NCI-H774 (cell line): ENCODE measurements around the gene PTGIR.

Experiments used
- DNase-seq: peaks from one replicate; lab custom pipeline; 2025; lab: John Stamatoyannopoulos, UW

PTGIR gene, protein sequence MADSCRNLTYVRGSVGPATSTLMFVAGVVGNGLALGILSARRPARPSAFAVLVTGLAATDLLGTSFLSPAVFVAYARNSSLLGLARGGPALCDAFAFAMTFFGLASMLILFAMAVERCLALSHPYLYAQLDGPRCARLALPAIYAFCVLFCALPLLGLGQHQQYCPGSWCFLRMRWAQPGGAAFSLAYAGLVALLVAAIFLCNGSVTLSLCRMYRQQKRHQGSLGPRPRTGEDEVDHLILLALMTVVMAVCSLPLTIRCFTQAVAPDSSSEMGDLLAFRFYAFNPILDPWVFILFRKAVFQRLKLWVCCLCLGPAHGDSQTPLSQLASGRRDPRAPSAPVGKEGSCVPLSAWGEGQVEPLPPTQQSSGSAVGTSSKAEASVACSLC

DNA sequence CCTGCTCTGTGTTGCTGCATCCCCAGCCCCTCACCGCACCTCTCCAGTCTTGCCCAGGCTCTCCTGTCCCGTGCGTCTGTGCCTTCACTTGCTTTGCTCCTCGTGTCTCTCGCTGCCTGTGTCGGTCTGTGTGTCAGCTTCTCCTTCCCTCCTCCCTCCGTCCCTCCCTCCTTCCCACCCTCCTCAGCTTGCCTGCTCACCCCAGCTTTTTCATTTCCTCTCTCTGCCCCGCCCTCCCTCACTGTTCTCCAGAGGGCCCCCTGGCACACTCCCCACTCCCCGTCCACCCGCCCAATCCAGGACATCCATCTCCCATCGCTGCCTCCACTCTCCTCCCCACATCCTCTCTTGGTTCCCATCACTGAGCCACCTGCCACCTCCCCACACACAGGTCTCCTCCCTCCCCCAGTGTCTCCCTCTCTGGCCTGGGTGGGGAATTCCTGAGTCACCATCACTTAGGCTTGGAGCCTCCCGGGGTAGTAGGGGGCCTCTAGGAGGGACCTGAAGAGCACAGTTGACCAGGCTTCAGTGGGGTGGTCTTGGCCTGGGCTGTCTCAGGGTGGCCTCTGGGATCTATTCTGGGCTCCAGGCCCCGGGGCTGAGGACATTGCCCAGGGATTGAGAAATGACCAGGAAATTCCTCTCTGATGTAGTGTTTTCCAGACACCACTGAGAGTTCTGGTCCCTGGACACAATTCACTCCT is at the start of gene PTGIR:
Gene PTGIR (minus strand): TSS at position 132 of the 704 bp plus-strand sequence. CDS start 864 bp downstream, outside the sequence.
- DNase-seq = no peak

DNA sequence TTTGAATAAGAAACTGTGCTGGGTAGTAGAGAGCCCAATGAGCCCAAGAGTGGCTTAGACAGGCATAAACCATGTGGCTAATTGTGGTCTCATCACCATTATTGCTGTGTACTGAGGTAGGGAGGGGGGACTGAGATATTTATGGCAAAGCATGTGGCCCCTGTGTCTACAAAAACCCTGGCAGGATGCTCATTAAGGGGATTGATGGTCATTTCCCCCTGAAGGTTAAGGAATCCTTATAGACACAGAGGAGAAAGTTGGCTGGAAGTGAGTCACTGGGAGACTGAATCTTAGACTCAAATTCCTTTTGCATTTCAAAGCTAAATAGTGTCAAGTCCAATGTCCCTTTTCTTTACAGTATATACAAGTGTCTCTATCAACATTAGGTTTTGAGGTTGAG is 45.9 kb upstream of the PTGIR start:
- DNase-seq = no peak

DNA sequence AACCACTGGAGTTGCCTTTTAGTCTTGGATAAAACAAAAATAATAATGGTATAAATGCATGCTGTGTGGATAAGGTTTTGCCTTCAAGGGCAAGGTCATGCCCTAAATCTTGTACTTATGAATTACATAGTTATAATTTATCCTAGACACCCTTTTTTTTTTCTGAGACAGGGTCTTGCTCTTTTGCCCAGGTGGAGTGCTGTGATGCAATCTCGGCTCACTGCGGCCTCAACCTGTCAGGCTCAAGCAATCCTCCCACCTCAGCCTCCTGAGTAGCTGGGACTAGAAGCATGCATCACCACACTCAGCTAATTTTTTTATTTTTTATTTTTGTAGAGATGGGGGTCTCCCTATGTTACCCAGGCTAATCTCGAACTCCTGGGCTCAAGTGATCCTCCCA is 43.8 kb upstream of the PTGIR start:
- DNase-seq = no peak

DNA sequence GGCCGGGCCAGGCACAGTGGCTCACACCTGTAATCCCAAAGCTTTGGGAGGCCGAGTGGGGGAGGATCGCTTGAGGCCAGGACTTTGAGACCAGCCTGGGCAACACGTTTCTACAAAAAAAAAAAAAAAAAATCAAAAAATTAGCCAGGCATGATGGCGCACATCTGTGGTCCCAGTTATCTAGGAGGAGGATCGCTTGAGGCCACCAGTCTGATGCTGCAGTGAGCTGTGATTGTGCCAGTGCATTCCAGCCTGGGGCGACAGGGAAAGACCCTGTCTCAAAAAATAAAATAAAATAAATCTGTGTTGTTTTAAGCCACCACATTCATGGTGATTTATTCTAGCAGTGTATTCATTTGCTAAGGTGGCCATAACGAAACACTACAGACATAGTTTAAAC is 40.2 kb upstream of the PTGIR start:
- no peak for DNase-seq

DNA sequence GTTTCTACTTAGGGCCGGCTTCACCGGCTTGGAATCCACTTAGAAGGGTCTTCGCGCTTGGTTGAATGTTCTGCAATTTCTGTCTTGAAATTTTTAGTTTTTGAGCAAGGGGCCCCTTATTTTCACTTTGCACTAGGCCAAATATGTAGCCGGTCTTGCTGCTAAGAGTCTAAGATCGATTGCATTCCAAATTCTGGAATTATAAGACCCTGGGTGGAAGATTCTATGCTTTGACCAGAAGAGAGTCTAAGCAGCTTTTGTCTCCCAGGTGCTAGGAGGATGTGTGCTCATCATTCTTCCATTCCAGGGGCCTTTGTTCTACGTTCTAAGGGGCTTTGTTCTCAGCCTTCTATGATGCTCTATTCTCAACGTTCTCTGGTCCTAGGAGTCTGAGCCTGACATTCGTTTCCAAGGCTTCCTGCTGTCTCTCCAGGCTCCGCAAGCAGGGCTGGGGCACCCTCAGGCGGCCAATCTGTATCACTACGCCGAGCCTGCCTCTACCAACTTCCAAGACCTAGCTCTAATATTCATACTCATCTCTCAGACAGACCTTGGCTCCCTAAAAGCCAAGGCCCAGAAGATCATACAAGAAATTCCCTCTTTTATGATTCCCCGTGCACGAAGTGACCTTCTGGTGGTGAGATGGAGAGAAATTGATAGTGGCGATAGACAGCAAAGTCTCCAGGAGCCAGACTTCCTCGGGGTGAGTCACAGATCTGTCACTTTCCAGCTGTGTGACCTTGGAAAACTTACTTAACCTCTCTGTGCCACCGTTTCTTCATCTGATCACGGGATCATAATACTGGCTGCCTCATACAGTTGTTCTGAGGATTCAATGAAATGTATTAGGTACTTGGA is 37.1 kb upstream of the PTGIR start:
- peak; percentile 56 for DNase-seq

DNA sequence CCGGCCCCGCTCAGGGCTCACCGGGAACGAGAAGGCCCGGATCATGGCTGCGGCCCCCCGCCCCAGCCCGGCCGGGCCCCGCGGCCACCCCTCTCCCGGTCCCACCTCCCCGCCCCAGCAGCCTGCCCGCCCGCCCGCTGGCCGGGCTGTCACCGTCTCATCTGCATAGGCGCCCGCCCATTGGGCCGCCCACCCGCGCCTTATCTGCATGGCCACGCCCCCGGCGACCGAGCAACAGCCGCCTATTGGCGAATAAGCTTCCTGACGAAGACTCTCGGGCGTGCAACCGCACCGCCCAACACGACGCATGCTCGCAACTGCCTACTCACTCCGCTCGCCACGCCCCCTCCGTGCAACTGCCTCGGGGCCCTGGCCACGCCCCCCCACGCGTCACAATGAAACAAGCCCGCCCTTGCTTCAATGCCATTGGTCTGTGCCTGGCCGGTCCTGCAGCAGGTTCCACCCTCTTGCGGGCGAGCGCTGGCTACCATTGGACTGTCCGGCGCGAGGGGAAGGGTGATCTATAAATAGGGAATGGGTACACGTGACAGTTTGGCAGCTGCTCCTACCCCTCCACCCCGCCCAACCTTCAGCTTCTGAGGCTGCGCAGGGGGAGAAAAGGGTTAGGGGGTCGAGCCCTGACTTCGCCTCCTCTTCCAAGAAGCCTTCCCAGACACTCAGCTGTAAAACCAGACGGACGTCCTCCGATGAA is 36.3 kb upstream of the PTGIR start, which contains the start of gene DACT3:
Gene DACT3 (minus strand): TSS at position 163 of the 712 bp plus-strand sequence. CDS start 118 bp downstream, at position 45.
- DNase-seq = peak; percentile 99

DNA sequence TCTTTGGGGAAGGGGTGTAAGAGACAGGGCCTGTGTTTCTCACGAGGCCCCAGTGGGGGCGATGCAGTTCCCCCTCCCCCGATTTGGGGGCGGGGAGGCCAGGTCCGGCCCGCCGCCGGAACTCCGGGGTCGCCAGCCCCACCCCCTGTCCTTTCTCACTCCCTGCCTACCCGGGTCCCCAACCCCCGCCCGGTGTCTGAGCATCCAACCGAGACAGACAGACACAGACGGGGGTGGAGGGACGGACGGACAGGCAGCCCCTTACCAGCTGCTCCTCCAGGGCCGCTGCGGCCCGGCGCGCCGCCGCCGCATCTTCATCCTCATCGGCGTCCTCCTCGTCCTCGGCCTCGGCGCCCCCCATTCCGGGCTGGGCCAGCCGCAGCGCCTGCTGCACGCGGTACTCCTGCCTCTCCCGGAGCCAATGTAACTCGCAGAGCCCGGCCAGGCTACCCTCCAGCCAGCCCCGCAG is 35.7 kb upstream of the PTGIR start:
- DNase-seq = no peak

DNA sequence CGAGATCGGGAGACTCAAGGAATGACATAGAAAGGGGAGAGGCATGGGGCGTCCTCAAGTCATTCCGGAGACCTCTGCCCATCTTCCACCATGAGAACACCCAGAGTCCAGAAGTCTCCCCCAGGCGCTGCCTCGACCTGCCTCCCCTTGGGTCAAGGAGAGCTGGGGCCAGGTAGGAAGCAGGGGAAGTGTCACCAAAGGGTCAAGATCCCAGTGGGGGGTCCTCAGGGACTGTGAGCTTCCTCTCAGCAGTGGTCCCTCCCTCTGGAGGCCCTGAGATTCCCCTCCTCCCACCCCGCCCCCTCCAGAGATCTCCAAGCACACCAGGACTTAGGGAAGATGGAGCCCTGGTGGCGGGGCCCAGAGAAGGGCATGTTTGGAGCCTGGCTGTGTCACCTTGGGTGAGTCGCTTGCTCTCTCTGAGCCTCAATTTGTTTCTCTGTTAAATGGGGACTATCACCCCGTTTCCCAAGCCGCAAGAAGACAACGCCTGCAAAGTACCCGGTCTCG is 35.2 kb upstream of the PTGIR start:
- no peak for DNase-seq

DNA sequence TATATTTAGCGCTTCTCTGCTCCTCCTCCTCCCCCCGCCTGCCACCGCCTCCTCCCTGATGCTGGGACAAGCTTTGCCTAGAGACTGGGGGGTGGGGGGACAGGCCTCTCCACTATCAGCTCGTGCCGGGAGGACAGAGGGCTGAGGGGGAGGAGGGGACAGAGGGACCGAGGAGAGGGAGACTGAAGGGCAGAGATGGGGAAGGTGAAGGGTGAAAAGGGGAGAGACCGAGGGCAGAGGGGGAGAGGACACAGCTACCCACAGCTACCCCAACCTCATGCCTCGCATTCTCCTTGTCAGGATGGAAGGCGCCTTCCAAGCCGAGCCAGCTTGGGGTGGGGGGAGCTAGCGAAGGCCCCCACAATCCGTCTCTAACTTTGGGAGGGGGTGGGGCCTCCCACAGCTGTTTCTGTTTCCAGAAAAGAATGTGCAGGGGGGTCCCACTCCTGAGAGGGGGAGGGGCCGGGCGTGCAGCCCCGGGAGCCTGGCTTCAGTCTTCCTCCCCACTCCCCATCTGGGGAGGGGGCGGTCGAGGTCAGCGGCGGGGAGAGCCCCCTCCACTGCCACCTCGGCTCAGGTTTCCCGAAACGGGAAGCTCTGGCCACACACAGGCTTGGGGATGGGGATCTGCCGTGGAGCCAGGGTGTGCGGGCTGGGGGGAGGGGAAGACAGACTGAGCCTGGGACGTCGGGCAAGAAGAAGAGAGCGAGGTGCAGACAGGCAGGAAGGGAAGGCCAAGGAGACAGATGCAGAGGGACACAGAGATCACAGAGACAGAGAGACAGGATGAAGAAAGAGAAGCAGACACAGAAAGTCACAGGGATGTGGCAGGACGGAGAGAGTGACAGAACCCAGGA is 34.5 kb upstream of the PTGIR start:
- DNase-seq = no peak

DNA sequence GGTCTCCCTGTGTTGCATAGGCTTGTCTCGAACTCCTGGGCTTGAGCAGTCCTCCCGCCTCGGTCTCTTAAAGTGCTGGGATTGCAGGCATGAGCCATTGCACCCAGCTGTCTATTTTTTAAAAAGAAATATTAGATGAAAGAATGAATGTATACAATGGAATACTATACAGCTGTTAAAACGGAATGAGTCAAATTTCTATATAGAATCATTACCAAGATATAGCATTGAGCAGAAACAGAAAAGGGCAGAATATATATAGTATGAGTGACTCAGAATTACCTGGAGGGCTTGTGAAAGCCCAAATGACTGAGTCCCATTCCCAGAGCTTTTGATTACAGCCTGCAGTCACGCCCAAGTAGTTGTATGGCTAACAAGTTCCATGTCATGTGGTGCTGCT is 31.7 kb upstream of the PTGIR start:
- DNase-seq = no peak

DNA sequence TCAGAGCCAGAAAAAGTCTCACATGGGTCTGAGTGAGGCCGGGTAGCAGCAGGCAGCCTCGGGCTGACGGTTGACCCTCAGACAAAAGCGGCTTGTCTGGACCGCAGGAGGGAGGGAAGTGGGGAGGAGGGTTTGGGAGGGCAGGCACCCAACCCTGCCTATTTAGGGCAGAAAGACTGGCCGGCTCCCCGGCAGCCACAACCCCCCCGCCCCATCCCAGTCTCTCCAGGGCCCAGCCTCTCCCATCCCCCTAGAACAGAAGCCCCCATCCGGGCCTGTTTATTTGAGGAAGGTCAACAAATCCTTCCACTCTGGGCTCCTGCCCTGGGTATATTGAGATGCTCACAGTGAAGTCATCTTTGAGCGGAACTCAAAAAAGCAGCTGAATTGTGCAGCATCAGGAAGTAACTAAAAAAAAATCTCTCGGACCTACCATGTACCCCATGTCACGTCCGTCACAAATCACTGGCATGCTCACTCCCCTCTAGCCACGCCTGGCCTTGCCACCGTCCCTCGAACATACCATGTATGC is 29.8 kb upstream of the PTGIR start:
- no peak for DNase-seq

DNA sequence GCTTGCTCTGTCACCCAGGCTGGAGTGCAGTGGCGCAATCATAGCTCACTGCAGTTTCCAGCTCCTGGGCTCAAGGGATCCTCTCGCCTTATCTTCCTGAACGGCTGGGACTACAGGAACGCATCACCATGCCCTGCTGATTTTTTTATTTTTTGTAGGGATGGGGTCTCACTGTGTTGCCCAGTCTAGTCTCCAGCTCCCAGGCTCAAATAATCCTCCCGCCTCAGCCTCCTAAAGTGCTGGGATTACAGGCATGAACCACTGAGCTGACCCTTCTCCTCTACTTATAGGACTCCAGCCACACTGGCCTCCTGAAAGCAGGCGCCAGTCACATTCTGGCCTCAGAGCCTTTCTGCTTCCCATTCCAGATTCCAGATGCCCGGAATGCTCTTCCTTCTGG is 25.6 kb upstream of the PTGIR start:
- DNase-seq = no peak

DNA sequence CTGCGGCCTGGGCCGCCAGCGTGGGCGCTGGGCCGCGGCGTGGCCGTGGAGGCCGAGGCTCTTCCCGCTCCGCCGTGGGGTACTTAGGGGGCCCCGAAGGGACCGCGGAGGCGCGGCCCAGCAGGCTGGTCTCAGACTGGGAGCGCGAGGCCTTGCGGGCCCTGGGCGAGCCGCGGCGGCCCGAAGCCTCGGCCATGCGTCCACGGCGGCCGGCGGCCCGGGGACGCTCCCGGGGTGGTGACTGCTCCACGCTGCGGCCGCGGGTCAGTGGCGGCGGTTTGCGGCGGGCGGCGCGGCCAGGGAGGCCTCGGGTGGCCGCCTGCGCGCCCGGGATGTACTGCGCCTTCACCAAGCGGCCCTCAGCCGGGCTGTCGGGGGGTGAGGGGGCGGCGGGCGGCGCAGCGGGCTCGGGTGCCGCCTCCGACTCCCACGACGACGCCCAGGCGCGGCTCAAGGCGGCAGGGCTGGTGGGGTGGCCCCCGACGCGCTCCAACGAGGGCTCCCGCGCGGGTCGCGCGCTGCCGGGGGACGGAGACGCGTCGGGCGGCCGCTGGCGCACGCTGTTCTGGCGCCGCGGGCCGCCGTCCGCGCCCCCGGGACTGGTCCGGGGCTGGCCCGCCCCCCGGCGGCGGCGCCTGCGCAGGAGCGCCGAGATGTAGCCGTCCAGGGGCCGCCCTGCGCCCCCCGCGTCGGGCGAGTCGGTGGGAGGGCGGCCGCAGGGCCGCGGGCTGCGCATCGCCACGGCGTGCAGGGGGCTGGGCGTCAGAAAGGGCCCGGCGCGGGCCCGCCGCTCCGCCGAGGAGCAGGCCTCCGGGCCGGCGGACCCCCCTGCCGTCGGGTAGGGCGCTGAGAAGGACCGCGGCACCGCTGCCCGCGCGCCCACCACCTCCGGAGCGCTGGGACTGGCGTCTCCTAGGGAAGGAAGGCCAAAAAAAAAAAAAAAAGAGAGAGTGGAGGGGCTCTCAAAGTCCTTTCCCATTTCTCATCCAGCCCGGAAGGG is 24.4 kb upstream of the PTGIR start:
- DNase-seq = no peak

DNA sequence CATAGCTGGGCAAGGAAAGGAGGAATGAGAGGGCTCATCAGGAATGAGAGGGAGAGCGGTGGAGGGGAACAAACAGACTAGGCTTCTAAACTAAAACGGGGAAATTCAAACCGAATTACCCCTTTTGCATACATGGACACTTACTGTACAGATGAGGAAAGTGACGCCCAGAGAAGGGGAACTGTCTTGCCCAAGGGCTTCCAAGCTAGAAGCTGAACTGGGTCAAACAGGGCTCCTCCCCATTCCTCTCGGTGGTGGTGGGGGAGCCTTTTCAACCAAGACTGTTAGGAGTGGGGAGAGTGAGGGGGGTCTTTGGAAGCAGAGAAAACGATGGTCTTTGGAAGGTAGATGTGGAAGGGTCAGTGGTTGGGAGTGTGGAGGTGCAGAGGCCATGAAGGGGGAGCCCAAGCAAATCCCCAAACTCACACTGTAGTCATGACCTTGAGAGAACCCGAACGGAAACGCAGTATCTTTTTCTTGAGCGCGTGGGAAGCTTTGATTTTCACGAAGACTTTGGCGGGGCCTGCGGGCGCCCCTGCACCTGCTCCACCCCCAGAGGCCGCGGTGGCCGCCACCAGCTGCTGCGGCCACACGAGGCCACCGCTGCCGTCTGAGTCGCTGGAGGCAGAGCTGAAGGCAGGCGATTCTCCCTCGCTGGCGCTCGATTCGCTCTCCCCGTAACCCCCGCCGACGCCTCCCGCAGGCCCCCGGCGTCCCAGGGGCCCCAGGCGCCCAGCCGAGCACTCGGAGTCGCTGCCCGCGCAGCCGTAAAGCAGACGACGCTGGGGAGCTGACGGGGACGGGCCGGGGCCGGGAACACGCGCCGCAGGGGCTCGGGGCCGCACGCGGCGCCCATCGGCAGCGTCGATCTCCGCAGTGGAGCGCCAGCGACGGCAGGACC is 23.4 kb upstream of the PTGIR start:
- DNase-seq = no peak

DNA sequence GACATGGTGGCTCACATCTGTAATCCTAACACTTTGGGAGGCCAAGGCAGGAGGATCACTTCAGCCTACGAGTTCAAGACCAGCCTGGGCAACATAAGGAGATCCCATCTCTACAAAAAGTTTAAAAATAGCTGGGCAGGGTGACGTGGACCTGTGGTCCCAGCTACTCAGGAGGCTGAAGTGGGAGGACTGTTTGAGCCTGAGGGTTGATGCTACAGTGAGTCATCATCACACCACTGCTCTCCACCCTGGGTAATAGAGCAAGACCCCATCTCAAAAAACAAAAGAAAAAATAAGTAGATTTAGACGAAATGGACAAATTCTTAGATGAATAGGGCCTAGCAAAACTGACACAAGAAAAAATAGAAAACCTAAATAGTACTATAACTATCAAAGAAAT is 21.5 kb upstream of the PTGIR start:
- DNase-seq = no peak

DNA sequence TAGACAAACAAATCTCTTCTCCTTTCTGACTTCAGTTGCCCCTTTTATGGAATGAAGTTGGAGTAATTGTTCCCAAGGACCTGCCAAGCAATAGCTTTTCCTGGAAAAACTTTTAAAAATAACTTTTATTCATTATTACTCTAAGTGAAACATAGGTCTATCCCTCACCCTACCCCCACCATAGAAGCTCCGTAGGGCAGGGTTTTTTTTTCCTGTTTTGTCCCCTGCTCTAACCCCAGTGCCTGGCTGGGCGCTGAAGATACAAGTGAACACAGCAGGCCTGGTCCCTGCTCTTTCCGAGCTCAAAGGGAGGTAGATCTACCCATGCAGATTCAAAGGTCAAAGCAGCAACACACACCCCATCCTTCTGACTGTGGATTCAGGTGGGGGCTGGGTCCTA is 19.8 kb upstream of the PTGIR start:
- DNase-seq = no peak

DNA sequence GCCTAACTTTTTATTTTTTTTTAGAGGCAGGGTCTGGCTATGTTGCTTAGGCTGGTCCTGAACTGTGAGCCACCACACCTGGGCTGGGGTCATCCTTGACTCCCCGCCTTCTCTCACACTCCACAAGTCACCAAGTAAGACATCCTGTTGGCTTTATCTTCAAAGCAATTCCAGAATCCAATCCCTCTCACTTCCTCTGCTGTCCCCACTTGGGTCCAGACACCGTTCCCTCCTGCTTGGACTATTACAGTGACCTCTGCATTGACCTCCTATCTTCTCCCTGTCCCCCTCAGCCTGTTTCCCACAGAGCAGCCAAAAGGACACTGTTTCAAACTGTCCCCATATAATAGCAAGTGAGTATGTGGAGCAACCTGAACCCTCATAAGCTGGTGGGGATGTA is 15.8 kb upstream of the PTGIR start:
- no peak for DNase-seq
